Measurements from ENCODE around the gene ATL3.

- TF ChIP-seq SOX5 (CRISPR knock-in tag; IDR thresholded peaks at IDR 0.05; ENCODE audit: borderline replicate concordance) (no peak), FUBP1 (CRISPR knock-in tag; IDR thresholded peaks at IDR 0.05; ENCODE audit: borderline replicate concordance) (no peak), ZBTB49 (CRISPR knock-in tag; IDR thresholded peaks at IDR 0.05; ENCODE audit: borderline replicate concordance) (no peak), ZNF382 (CRISPR knock-in tag; IDR thresholded peaks at IDR 0.05; ENCODE audit: borderline replicate concordance) (no peak), ZNF3 (CRISPR knock-in tag; IDR thresholded peaks at IDR 0.05) (no peak), RAD21 (CRISPR knock-in tag; IDR thresholded peaks at IDR 0.05) (no peak)
- TF ChIP-seq, protein P1, sequence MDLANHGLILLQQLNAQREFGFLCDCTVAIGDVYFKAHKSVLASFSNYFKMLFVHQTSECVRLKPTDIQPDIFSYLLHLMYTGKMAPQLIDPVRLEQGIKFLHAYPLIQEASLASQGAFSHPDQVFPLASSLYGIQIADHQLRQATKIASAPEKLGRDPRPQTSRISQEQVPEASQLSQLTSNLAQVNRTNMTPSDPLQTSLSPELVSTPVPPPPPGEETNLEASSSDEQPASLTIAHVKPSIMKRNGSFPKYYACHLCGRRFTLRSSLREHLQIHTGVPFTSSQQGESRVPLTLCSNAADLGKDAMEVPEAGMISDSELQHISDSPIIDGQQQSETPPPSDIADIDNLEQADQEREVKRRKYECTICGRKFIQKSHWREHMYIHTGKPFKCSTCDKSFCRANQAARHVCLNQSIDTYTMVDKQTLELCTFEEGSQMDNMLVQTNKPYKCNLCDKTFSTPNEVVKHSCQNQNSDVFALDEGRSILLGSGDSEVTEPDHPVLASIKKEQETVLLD (CRISPR knock-in tag; IDR thresholded peaks at IDR 0.05; ENCODE audit: low read depth), result no peak
- TF ChIP-seq, protein P2, sequence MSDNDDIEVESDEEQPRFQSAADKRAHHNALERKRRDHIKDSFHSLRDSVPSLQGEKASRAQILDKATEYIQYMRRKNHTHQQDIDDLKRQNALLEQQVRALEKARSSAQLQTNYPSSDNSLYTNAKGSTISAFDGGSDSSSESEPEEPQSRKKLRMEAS (IDR thresholded peaks at IDR 0.05), result no peak
Measured at GRCh38 chr11:63683133-63683991, 12.2 kb upstream of the ATL3 start.

Data from HepG2 (cell line).